K562 (cell line): ENCODE data around the gene IFNGR1. TPM values are rescaled to one million over a fixed set of nuclear protein-coding genes. Genes with fewer than 3 reads are reported as not detected.

Source experiments
- ATF2 ChIP-seq: sonication (generic); formaldehyde crosslinking; IDR thresholded peaks from 2 replicates; pipeline ENCODE4 v1.8.1; 2022; ENCODE audit warnings: missing genetic modification reagents
- CBFB ChIP-seq: sonication (generic); formaldehyde crosslinking; IDR thresholded peaks from 2 replicates; pipeline ENCODE4 v1.4.0; 2020; ENCODE audit warnings: mild to moderate bottlenecking, missing genetic modification reagents
- CHAMP1 ChIP-seq: fragments of 450-650 bp; IDR thresholded peaks from 2 replicates; pipeline ENCODE4 v1.6.1; 2016; ENCODE audit warnings: mild to moderate bottlenecking
- HMBOX1 ChIP-seq: sonication (generic); IDR thresholded peaks from 2 replicates; pipeline ENCODE4 v1.6.1; 2016
- NCOA1 ChIP-seq: fragments of 450-650 bp; IDR thresholded peaks from 2 replicates; pipeline ENCODE4 v1.6.1; 2016; ENCODE audit warnings: low read depth
- SMAD3 ChIP-seq: fragments of 450-650 bp; formaldehyde crosslinking; conservative IDR thresholded peaks from 2 replicates; pipeline ENCODE4 v1.4.0; 2020; ENCODE audit warnings: mild to moderate bottlenecking
- THAP12 ChIP-seq: fragments of 250-450 bp; sonication (Bioruptor Pico); IDR thresholded peaks from 2 replicates; pipeline ENCODE4 v1.9.0; 2021; ENCODE audit warnings: mild to moderate bottlenecking, inconsistent platforms
- ZNF277 ChIP-seq: fragments of 250-450 bp; sonication (Bioruptor Pico); IDR thresholded peaks from 2 replicates; pipeline ENCODE4 v1.8.0; 2022; ENCODE audit warnings: inconsistent platforms, mild to moderate bottlenecking, moderate library complexity, borderline replicate concordance
- ZNF407 ChIP-seq: fragments of 450-650 bp; IDR thresholded peaks from 2 replicates; pipeline ENCODE4 v1.6.1; 2016; ENCODE audit warnings: low read depth
- polyA plus RNA-seq, 8 experiments: library from polyadenylated mRNA; depleted of rRNA in 4 of 8; stranded (reverse) in 5 of 8; unstranded in 3 of 8; fragments of >200 nt; fragmentation: Nextera tagmentation in 2 of 8; fragmentation: Illumina TruSeq in 1 of 8; extraction: Ambion mirVana in 2 of 8; extraction: Trizol in 1 of 8; gene quantifications; 2 replicates each; pipeline versions ENCODE4 v1.2.1 to v1.2.3, GENCODE V29; 2011 to 2014; ENCODE audit warnings: inconsistent platforms in 1 of 8, missing spikeins in 1 of 8
- total RNA-seq, 7 experiments: library from RNA; depleted of rRNA in 6 of 7; stranded (reverse); fragments of >200 nt in 6 of 7; fragmentation: Illumina TruSeq in 2 of 7; extraction: Trizol in 2 of 7; gene quantifications; 2 replicates each; pipeline versions ENCODE4 v1.2.1 to v1.2.3, GENCODE V29; 2011 to 2021; ENCODE audit warnings: low replicate concordance in 1 of 7

Gene IFNGR1
- total and polyA plus RNA-seq, 9 of the 15 experiments (the other 6 are each of a cell fraction or from before 2014, with no cell fraction given): 14.7 to 47.0 (median 26.7) TPM

GRCh38 chr6:137170266-137171052, 48.7 kb downstream of the IFNGR1 start (continued):
- TF ChIP-seq CHAMP1 (peak; percentile 69; the same call in 1 of the 2 replicates), HMBOX1 (no peak), THAP12 (CRISPR knock-in tag) (no peak), ZNF407 (no peak), SMAD3 (CRISPR knock-in tag) (peak; percentile 91), ZNF277 (no peak), CBFB (CRISPR knock-in tag) (no peak), NCOA1 (0 out of 2 replicates have a peak, but pooled peaks have one; percentile 14), ATF2 (CRISPR knock-in tag) (no peak)
